Memory B cell (primary cell): ENCODE results near the gene EHF.
A peak's percentile ranks its signal among the peaks of the same experiment; 100 is the strongest.

ENCODE experiments used
- ATAC-seq: fragments of 150-1000 bp; cut with Tn5 transposase; 2 replicates; pipeline ENCODE4 v1.10.0; 2021; ENCODE audit warnings: low read depth, mild to moderate bottlenecking, moderate library complexity
- DNase-seq, 2 donors: peaks; one replicate each; pipeline ENCODE4 v3.0.0; 2022; ENCODE audit warnings: low spot score in 2 of 2
- H3K27ac Mint-ChIP-seq: one replicate; pipeline ENCODE4 v1.8.0; 2022; ENCODE audit warnings: mild to moderate bottlenecking, moderate library complexity, mixed read lengths
- H3K27me3 Mint-ChIP-seq: one replicate; pipeline ENCODE4 v1.8.0; 2022; ENCODE audit warnings: mixed read lengths
- H3K36me3 Mint-ChIP-seq: one replicate; pipeline ENCODE4 v1.8.0; 2022; ENCODE audit warnings: mild to moderate bottlenecking, mixed read lengths
- H3K4me1 Mint-ChIP-seq: one replicate; pipeline ENCODE4 v1.8.0; 2022; ENCODE audit warnings: mixed read lengths
- H3K4me3 Mint-ChIP-seq: one replicate; pipeline ENCODE4 v1.8.0; 2022; ENCODE audit warnings: mild to moderate bottlenecking, moderate library complexity, mixed read lengths
- H3K9me3 Mint-ChIP-seq: one replicate; pipeline ENCODE4 v1.8.0; 2022; ENCODE audit warnings: mixed read lengths

EHF gene

DNA sequence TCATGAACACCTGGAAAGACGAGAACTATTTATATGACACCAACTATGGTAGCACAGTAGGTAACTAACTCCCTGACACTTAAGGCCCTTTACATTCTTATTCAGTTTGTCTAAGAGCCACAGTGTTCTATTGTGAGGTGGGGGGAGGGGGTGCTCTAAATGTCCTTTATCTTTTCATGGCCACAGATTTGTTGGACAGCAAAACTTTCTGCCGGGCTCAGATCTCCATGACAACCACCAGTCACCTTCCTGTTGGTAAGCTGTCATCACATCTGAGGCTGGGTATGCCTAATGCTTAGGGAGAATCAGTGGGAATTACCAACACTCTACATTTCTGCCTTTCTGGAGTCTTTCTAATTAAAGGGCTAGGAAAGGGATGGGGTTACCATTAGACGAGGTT lies 30.7 kb downstream of the EHF start:
- DNase-seq (no peak), ATAC-seq (no peak)
- Mint-ChIP-seq H3K36me3 (peaks cover 2% of the 10 kb centered on the region), H3K4me3 (no peak overlapping the region), H3K4me1 (peaks cover 38% of the 10 kb centered on the region), H3K27me3 (no peaks in the 10 kb centered on the region), H3K27ac (no peak overlapping the region), H3K9me3 (no peaks in the 10 kb centered on the region)

DNA sequence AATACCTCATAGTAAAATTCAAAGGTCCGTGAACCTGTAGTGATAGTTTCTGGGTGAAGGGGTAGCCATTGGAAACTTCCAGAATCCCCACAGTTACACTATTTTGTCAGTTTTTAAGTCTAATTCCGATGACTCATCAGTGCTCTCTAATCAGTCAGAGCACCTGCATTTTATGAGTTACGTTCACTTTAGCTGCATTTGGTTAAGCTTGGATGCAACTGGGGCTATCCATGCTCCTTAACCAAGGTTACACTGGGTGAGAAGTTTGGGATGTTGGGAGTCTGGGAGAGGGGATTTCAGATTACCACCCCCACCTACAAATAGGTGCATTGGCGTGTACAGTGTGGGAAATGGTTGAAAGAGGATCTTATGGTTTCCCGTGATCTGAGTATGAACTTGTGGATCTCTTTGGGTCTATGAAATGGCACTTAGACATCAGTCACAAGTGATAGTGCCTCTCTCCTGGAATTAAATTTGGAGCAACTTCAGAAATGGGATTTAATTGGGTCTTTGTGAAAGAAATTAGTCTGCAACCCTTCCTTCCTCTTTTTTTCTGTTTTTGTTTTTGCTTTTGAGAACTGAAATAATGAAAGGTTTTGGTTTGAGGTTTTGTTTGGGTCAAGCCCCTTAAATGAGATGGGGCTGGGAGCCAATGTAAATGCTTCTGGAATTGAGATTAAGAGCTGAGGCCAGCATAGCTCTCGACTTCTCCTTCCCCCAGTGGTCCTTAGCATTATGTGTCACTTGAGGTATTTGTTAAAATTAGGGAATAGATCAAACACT lies 31.5 kb downstream of the EHF start:
- DNase-seq (no peak), ATAC-seq (peak; percentile 21)
- Mint-ChIP-seq H3K27me3 (no peaks in the 10 kb centered on the region), H3K4me1 (peaks cover 38% of the 10 kb centered on the region), H3K27ac (peak overlapping the region; percentile 64), H3K9me3 (no peaks in the 10 kb centered on the region), H3K36me3 (peaks cover 3% of the 10 kb centered on the region), H3K4me3 (peak overlapping the region; percentile 52)

- ATAC-seq (no peak), DNase-seq (no peak)
- H3K36me3 Mint-ChIP-seq = peaks cover 3% of the 10 kb centered on the region
- no peaks in the 10 kb centered on the region for H3K9me3 Mint-ChIP-seq
- H3K27me3 Mint-ChIP-seq = no peaks in the 10 kb centered on the region
- H3K4me1 Mint-ChIP-seq = peaks cover 38% of the 10 kb centered on the region
- peak overlapping the region; percentile 73 for H3K4me3 Mint-ChIP-seq
- peak overlapping the region; percentile 64 for H3K27ac Mint-ChIP-seq
Measured at GRCh38 chr11:34653031-34653430, 32.1 kb downstream of the EHF start.

GRCh38 chr11:34653851-34654482 lies 33.1 kb downstream of the EHF start:
- H3K4me3 Mint-ChIP-seq = peak overlapping the region; percentile 59
- H3K27ac Mint-ChIP-seq = peak overlapping the region; percentile 64
- ATAC-seq = peak; percentile 42
- H3K27me3 Mint-ChIP-seq = no peaks in the 10 kb centered on the region
- no peaks in the 10 kb centered on the region for H3K9me3 Mint-ChIP-seq
- DNase-seq = no peak
- peaks cover 38% of the 10 kb centered on the region for H3K4me1 Mint-ChIP-seq
- peaks cover 3% of the 10 kb centered on the region for H3K36me3 Mint-ChIP-seq

DNA sequence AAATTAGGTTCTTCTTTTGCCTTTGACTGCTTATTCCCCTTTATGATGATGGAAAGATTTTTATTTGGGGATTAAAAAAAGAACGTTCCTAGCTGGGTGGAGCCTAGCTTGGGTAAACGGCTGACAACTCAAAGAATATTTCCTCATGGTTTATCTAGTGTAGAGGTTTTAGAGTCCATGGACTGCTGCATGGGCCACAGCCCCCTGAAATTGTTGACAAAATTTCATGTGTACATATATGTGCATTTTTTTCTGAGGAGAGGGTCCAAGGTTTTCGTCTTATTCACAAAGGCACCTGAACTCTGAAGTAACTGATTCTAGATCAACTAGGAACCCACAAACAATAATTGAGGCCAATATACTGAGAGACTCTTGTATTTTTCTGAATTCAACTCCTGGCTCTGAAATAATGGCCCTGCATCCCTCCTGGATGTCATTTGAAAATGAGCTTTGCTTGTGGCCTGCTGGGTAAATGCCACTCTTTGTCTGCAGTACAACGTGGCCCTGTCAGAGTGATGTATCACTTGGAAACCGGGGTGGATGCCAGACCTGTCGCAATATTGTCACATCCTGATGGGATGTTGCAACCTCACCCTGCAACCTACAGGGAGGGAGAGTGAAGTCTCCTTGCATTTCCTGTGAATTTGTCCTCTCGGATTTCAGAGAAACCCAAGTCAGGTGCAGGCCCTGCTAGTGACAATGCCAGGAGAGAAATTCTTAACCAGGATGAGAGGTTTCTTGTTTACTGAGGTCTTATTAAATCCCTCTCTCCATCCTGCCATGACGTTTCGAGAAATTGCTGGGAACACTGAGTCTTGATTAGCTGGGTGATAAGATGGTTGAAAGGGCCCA lies 33.8 kb downstream of the EHF start:
- Mint-ChIP-seq H3K27ac (peak overlapping the region; percentile 64), H3K27me3 (no peaks in the 10 kb centered on the region), H3K4me3 (no peak overlapping the region), H3K36me3 (peaks cover 3% of the 10 kb centered on the region), H3K4me1 (peaks cover 37% of the 10 kb centered on the region), H3K9me3 (no peaks in the 10 kb centered on the region)
- DNase-seq = no peak
- ATAC-seq = no peak

DNA sequence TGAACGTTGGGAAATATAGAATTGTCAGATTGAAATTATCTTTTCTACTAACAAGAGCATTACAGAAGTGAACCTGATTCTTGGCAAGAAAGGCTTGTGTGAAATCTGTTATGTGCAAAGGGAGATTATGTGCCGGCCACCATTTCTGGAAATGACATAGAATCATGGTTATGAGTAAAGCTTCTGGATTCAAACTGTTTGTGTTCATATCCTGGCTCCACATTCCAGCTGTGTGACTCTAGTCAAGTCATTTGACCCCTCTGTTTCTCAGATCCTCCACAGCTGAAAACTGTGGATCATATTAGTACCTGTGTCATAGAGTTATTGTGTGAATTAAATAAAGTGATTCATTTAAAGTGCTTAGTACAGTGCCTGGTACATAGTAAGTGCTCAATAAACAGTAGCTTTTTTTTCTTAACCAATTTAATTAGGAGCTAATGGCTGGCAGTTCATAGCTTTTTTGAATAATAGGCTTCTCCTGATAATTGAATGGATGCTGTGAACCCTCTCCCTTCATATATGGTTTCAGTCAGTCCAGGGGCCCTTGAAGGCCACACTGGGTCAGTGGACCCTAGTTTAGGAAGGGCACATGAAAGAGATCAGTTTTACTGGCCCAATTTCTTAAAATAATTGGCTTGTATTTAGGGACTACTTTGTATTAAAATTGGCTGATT lies 34.6 kb downstream of the EHF start:
- H3K27ac Mint-ChIP-seq = no peak overlapping the region
- peaks cover 31% of the 10 kb centered on the region for H3K4me1 Mint-ChIP-seq
- no peak overlapping the region for H3K4me3 Mint-ChIP-seq
- no peaks in the 10 kb centered on the region for H3K9me3 Mint-ChIP-seq
- DNase-seq (no peak), ATAC-seq (no peak)
- H3K36me3 Mint-ChIP-seq = peaks cover 3% of the 10 kb centered on the region
- H3K27me3 Mint-ChIP-seq = no peaks in the 10 kb centered on the region

GRCh38 chr11:34656062-34656720 lies 35.3 kb downstream of the EHF start:
- peaks cover 3% of the 10 kb centered on the region for H3K36me3 Mint-ChIP-seq
- no peaks in the 10 kb centered on the region for H3K9me3 Mint-ChIP-seq
- H3K27ac Mint-ChIP-seq = no peak overlapping the region
- peaks cover 26% of the 10 kb centered on the region for H3K4me1 Mint-ChIP-seq
- ATAC-seq (no peak), DNase-seq (no peak)
- H3K4me3 Mint-ChIP-seq = no peak overlapping the region
- H3K27me3 Mint-ChIP-seq = no peaks in the 10 kb centered on the region

DNA sequence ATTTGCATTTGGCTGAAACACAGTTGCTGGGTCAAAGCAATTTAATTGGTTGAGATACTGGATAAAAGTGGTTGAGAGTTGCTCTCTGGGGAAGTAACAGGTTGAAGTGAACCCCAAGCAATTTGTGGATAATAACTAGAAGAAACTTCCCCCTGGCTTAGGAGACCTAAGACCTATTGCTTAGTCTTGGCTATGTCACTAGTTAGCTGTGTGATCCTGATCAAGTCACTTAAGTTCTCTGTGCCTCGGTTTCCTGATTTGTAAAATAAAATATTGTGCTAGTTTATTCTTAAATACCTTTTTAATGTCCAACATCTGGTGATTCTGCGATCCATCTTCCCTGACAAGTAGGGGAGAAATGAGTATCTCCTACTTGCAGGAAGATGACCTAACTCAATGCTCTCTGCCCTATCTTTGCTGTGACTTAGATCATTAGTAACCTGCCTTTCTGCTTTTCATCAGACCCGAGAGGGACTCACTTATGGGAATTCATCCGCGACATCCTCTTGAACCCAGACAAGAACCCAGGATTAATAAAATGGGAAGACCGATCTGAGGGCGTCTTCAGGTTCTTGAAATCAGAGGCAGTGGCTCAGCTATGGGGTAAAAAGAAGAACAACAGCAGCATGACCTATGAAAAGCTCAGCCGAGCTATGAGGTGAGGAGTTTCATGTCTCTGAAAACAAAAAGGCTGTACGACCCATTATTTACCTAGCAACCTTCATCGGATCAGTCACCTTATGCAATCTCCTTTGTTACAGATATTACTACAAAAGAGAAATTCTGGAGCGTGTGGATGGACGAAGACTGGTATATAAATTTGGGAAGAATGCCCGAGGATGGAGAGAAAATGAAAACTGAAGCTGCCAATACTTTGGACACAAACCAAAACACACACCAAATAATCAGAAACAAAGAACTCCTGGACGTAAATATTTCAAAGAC lies 37.5 kb downstream of the EHF start:
- H3K9me3 Mint-ChIP-seq = no peaks in the 10 kb centered on the region
- ATAC-seq = no peak
- no peak overlapping the region for H3K27ac Mint-ChIP-seq
- H3K27me3 Mint-ChIP-seq = no peaks in the 10 kb centered on the region
- H3K4me3 Mint-ChIP-seq = no peak overlapping the region
- H3K4me1 Mint-ChIP-seq = peaks cover 8% of the 10 kb centered on the region
- no peak for DNase-seq
- H3K36me3 Mint-ChIP-seq = peaks cover 3% of the 10 kb centered on the region

DNA sequence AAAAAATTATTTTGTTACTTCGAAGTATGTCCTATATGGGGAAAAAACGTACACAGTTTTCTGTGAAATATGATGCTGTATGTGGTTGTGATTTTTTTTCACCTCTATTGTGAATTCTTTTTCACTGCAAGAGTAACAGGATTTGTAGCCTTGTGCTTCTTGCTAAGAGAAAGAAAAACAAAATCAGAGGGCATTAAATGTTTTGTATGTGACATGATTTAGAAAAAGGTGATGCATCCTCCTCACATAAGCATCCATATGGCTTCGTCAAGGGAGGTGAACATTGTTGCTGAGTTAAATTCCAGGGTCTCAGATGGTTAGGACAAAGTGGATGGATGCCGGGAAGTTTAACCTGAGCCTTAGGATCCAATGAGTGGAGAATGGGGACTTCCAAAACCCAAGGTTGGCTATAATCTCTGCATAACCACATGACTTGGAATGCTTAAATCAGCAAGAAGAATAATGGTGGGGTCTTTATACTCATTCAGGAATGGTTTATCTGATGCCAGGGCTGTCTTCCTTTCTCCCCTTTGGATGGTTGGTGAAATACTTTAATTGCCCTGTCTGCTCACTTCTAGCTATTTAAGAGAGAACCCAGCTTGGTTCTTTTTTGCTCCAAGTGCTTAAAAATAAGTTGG lies 38.3 kb downstream of the EHF start:
- Mint-ChIP-seq H3K9me3 (no peaks in the 10 kb centered on the region), H3K27ac (no peak overlapping the region), H3K36me3 (peaks cover 3% of the 10 kb centered on the region), H3K27me3 (no peaks in the 10 kb centered on the region), H3K4me1 (peaks cover 1% of the 10 kb centered on the region), H3K4me3 (no peak overlapping the region)
- no peak for ATAC-seq
- DNase-seq = no peak

DNA sequence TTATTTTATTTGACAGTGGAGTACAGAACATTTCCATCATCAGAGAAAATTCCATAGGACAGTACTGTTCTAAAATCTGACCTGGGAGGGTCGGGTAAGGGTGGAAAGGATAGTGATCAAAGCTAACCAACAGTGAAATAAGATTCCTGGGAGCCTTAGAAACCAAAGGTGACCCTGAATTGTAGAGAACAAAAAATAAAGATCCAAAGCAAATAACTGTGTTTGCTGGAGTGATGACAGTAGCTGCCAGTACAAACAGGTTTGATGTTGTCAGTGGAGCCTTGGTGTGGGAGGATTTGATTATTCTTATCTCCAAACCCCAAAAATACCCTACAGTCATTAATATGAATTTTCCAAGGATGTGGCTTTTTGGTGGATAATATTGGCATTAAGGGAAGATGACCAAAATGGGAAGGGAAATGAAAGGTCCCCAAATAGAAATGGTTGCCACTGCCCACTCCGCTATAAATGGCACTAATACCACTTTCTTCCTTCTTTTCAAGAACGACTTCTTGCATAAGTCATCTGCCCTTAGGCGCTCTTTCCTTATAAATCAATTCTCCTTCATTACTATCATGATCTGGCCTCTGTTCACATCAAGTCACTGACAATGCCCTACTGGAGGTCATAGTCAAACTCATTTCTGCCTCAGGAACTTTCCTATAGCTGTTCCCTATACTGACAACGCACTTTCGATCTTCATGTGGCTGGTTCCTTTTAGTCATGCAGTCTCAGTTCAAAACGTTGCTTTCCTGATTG lies 44.4 kb downstream of the EHF start:
- DNase-seq (no peak), ATAC-seq (no peak)
- no peak overlapping the region for H3K4me3 Mint-ChIP-seq
- peaks cover 6% of the 10 kb centered on the region for H3K27me3 Mint-ChIP-seq
- H3K9me3 Mint-ChIP-seq = no peaks in the 10 kb centered on the region
- peaks cover 4% of the 10 kb centered on the region for H3K4me1 Mint-ChIP-seq
- H3K36me3 Mint-ChIP-seq = no peaks in the 10 kb centered on the region
- H3K27ac Mint-ChIP-seq = no peak overlapping the region

GRCh38 chr11:34667810-34668582 lies 47.1 kb downstream of the EHF start:
- Mint-ChIP-seq H3K27ac (no peak overlapping the region), H3K4me3 (no peak overlapping the region), H3K27me3 (peaks cover 6% of the 10 kb centered on the region), H3K4me1 (peaks cover 8% of the 10 kb centered on the region), H3K9me3 (no peaks in the 10 kb centered on the region), H3K36me3 (no peaks in the 10 kb centered on the region)
- DNase-seq (no peak), ATAC-seq (no peak)
